ENCODE data around the gene DHRS12. TPM values are rescaled to one million over a fixed set of nuclear protein-coding genes. Genes with fewer than 3 reads are reported as not detected.

Gene DHRS12
- total RNA-seq, 1 experiment from 2014 or later: 10.2 TPM

DNA sequence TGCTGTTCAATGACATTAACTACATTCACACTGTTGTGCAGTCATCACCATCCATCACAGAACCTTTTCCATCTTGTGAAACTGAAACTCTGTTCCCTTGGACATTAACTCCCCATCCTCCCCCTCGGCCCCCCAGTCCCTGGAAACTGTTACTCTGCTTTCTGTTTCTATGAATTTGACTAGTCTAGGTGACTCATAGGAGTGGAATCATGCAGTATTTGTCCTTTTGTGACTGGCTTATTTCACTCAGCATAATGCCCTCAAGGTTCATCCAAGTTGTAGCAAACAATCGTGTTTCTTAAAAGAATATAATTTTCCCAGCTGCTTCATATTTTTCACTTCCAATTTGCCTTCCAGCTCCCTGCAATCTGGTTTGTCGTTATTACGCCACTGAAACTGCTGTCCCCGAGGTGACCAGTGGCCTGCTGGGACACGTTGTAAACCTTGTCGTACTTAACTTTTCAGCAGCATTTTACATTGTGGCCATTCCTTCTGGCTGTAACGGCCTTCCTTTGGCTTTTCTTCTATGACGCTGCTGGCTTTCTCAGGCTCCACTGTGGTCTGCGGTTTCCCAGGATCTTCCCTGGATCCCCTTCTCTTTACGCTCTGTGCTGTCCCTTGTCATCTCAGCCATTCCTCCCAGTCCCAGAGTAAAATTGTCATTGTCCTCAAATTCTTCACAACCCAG, 74.0 kb downstream of the DHRS12 start:
- ChIA-PET CTCF (interaction anchor here (0.9 kb wide), 1 partner anchor 37 kb away, joined by 3 read pairs; no protein-coding TSS in a partner anchor), POLR2A (no interaction called here)
- H3K9me3 Mint-ChIP-seq: no peaks in the 10 kb centered on the region
- no peak for ATAC-seq
- no peak for DNase-seq (ENCODE audit: low spot score)
- no peak for TF ChIP-seq TCF7 (CRISPR knock-in tag; IDR thresholded peaks at IDR 0.05; ENCODE audit: low read depth)
- TF ChIP-seq, protein P1, sequence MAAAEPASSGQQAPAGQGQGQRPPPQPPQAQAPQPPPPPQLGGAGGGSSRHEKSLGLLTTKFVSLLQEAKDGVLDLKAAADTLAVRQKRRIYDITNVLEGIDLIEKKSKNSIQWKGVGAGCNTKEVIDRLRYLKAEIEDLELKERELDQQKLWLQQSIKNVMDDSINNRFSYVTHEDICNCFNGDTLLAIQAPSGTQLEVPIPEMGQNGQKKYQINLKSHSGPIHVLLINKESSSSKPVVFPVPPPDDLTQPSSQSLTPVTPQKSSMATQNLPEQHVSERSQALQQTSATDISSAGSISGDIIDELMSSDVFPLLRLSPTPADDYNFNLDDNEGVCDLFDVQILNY (CRISPR knock-in tag; IDR thresholded peaks at IDR 0.05): no peak
- TF ChIP-seq, protein P2, sequence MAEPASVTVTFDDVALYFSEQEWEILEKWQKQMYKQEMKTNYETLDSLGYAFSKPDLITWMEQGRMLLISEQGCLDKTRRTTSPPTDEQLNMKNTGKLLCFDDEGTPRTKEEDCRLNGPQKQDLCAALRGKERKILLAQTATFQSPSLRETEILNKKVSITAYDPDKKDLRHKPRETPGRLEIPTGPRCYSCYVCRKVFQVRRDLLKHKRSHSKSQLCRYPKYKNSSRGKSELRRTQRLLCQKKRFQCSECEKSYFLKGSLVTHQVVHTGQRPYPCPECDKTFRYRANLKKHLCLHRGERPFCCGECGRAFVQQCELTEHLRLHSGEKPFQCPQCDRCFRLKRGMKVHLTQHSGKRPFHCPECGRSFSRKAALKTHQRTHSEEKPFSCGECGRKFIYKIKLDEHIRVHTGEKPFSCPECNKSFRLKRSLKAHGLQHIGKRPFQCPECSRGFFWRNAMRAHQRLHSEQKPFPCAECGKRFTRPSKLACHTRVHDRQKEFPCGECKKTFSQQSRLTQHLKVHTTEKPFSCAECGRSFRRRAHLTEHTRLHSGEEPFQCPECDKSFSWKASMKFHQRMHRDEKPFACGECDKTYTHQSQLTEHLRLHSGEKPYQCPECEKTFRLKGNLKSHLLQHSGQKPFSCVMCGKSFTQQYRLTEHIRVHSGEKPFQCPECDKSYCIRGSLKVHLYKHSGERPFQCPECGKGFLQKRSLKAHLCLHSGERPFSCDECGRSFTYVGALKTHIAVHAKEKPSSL (CRISPR knock-in tag; conservative IDR thresholded peaks at IDR 0.05): no peak
- no peak for TF ChIP-seq ZNF138 (CRISPR knock-in tag; conservative IDR thresholded peaks at IDR 0.05)
- H3K27me3 Mint-ChIP-seq (ENCODE audit: low read depth): no peaks in the 10 kb centered on the region
- peaks cover 8% of the 10 kb centered on the region for H3K36me3 Mint-ChIP-seq
- H3K4me1 Mint-ChIP-seq: peaks cover 7% of the 10 kb centered on the region
- H3K27ac Mint-ChIP-seq: no peak overlapping the region
- no peak overlapping the region for H3K4me3 Mint-ChIP-seq

DNA sequence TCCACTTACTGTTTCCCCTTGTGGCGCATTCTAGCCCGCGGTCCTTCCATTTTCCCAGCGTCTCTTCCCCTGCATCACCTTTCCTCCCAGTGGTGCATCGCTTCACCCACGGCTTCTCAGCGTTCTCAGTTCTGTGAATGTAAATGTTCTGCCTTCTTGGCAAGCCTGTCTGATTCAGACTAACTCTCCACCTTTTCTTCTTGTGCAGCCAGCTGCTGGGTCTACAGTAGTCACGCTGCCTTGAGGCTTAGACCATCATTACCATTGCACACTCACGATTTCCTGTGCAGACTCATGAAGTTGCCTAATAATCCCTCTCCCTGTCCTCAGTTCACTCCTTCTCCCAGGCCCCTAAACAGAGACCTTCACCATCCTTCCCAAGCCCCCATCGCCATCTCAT, 75.0 kb downstream of the DHRS12 start:
- DNase-seq (ENCODE audit: low spot score): no peak

DNA sequence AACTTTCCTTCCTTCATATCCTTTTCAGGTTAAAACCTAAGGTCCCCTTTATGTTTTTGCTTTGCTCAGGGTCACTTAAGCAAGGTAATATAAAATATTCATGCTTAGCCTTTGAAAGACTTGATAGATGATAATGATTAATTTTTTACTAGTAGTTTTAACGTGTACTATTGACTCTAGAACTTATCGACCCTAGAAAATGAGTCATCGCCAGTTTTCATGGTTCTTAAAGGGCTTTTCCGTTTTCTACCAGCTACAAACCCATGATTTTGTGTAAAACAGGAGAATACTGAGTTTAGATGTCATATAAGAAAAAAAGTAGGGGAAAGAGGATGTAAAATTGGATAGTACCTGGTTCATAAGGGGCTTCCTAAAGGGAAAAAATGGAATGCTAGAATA, 75.7 kb downstream of the DHRS12 start:
- ATAC-seq: no peak
- peaks cover 1% of the 10 kb centered on the region for H3K4me1 Mint-ChIP-seq
- ChIA-PET POLR2A (no interaction called here), CTCF (no interaction called here)
- H3K36me3 Mint-ChIP-seq: peaks cover 8% of the 10 kb centered on the region
- H3K27me3 Mint-ChIP-seq (ENCODE audit: low read depth): no peaks in the 10 kb centered on the region
- no peak overlapping the region for H3K4me3 Mint-ChIP-seq
- H3K27ac Mint-ChIP-seq: no peak overlapping the region
- no peaks in the 10 kb centered on the region for H3K9me3 Mint-ChIP-seq
- no peak for DNase-seq (ENCODE audit: low spot score)
- TF ChIP-seq GABPB1 (CRISPR knock-in tag; IDR thresholded peaks at IDR 0.05) (no peak), ATF1 (CRISPR knock-in tag; IDR thresholded peaks at IDR 0.05) (no peak), ZNF317 (CRISPR knock-in tag; IDR thresholded peaks at IDR 0.05; ENCODE audit: borderline replicate concordance, low read depth) (no peak), NR3C1 (CRISPR knock-in tag; conservative IDR thresholded peaks at IDR 0.05; ENCODE audit: low read depth) (no peak), SP1 (CRISPR knock-in tag; conservative IDR thresholded peaks at IDR 0.05) (no peak), NR2C2 (CRISPR knock-in tag; IDR thresholded peaks at IDR 0.05) (no peak), NFATC4 (CRISPR knock-in tag; IDR thresholded peaks at IDR 0.05) (no peak), JAZF1 (CRISPR knock-in tag; IDR thresholded peaks at IDR 0.05) (no peak)
- TF ChIP-seq, protein P3, sequence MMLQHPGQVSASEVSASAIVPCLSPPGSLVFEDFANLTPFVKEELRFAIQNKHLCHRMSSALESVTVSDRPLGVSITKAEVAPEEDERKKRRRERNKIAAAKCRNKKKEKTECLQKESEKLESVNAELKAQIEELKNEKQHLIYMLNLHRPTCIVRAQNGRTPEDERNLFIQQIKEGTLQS (CRISPR knock-in tag; conservative IDR thresholded peaks at IDR 0.05): no peak
- TF ChIP-seq, protein P4, sequence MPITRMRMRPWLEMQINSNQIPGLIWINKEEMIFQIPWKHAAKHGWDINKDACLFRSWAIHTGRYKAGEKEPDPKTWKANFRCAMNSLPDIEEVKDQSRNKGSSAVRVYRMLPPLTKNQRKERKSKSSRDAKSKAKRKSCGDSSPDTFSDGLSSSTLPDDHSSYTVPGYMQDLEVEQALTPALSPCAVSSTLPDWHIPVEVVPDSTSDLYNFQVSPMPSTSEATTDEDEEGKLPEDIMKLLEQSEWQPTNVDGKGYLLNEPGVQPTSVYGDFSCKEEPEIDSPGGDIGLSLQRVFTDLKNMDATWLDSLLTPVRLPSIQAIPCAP (CRISPR knock-in tag; IDR thresholded peaks at IDR 0.05): no peak
- TF ChIP-seq, protein P5, sequence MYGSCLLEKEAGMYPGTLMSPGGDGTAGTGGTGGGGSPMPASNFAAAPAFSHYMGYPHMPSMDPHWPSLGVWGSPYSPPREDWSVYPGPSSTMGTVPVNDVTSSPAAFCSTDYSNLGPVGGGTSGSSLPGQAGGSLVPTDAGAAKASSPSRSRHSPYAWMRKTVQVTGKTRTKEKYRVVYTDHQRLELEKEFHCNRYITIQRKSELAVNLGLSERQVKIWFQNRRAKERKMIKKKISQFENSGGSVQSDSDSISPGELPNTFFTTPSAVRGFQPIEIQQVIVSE (CRISPR knock-in tag; IDR thresholded peaks at IDR 0.05; ENCODE audit: borderline replicate concordance): no peak
- TF ChIP-seq, protein P6, sequence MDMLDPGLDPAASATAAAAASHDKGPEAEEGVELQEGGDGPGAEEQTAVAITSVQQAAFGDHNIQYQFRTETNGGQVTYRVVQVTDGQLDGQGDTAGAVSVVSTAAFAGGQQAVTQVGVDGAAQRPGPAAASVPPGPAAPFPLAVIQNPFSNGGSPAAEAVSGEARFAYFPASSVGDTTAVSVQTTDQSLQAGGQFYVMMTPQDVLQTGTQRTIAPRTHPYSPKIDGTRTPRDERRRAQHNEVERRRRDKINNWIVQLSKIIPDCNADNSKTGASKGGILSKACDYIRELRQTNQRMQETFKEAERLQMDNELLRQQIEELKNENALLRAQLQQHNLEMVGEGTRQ (CRISPR knock-in tag; IDR thresholded peaks at IDR 0.05): no peak
- TF ChIP-seq, protein P7, sequence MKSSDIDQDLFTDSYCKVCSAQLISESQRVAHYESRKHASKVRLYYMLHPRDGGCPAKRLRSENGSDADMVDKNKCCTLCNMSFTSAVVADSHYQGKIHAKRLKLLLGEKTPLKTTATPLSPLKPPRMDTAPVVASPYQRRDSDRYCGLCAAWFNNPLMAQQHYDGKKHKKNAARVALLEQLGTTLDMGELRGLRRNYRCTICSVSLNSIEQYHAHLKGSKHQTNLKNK (CRISPR knock-in tag; IDR thresholded peaks at IDR 0.05): no peak
- TF ChIP-seq, protein P8, sequence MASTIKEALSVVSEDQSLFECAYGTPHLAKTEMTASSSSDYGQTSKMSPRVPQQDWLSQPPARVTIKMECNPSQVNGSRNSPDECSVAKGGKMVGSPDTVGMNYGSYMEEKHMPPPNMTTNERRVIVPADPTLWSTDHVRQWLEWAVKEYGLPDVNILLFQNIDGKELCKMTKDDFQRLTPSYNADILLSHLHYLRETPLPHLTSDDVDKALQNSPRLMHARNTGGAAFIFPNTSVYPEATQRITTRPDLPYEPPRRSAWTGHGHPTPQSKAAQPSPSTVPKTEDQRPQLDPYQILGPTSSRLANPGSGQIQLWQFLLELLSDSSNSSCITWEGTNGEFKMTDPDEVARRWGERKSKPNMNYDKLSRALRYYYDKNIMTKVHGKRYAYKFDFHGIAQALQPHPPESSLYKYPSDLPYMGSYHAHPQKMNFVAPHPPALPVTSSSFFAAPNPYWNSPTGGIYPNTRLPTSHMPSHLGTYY (CRISPR knock-in tag; IDR thresholded peaks at IDR 0.05): no peak

More for the DNA sequence above, 75.0 kb downstream of the DHRS12 start:
- no peak overlapping the region for H3K27ac Mint-ChIP-seq
- peaks cover 7% of the 10 kb centered on the region for H3K4me1 Mint-ChIP-seq
- POLR2A ChIA-PET: no interaction called here
- ATAC-seq: no peak
- CTCF ChIA-PET: no interaction called here
- H3K4me3 Mint-ChIP-seq: no peak overlapping the region
- TF ChIP-seq, protein P6 (CRISPR knock-in tag; IDR thresholded peaks at IDR 0.05): no peak
- TF ChIP-seq KAT7 (CRISPR knock-in tag; IDR thresholded peaks at IDR 0.05; ENCODE audit: borderline replicate concordance): no peak
- TF ChIP-seq ZNF671 (CRISPR knock-in tag; IDR thresholded peaks at IDR 0.05): no peak
- TF ChIP-seq ZNF138 (CRISPR knock-in tag; conservative IDR thresholded peaks at IDR 0.05): no peak
- TF ChIP-seq, protein P9, sequence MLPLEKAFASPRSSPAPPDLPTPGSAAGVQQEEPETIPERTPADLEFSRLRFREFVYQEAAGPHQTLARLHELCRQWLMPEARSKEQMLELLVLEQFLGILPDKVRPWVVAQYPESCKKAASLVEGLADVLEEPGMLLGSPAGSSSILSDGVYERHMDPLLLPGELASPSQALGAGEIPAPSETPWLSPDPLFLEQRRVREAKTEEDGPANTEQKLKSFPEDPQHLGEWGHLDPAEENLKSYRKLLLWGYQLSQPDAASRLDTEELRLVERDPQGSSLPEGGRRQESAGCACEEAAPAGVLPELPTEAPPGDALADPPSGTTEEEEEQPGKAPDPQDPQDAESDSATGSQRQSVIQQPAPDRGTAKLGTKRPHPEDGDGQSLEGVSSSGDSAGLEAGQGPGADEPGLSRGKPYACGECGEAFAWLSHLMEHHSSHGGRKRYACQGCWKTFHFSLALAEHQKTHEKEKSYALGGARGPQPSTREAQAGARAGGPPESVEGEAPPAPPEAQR (CRISPR knock-in tag; IDR thresholded peaks at IDR 0.05): no peak
- no peak for TF ChIP-seq ETV6 (CRISPR knock-in tag; IDR thresholded peaks at IDR 0.05)
- H3K9me3 Mint-ChIP-seq: no peaks in the 10 kb centered on the region
- H3K36me3 Mint-ChIP-seq: peaks cover 8% of the 10 kb centered on the region
- no peaks in the 10 kb centered on the region for H3K27me3 Mint-ChIP-seq (ENCODE audit: low read depth)

Measured in WTC11 (cell line).